ENCODE data around the gene DPP7.
"Not testable (repeated sequence)": the region's sequence is repeated elsewhere in the genome, so short reads cannot be mapped to it uniquely, and the experiment has no call there.

DPP7 gene

GRCh38 chr9:137128862-137129455 lies 14.4 kb upstream of the DPP7 start:
- no peak for FAIRE-seq

DNA sequence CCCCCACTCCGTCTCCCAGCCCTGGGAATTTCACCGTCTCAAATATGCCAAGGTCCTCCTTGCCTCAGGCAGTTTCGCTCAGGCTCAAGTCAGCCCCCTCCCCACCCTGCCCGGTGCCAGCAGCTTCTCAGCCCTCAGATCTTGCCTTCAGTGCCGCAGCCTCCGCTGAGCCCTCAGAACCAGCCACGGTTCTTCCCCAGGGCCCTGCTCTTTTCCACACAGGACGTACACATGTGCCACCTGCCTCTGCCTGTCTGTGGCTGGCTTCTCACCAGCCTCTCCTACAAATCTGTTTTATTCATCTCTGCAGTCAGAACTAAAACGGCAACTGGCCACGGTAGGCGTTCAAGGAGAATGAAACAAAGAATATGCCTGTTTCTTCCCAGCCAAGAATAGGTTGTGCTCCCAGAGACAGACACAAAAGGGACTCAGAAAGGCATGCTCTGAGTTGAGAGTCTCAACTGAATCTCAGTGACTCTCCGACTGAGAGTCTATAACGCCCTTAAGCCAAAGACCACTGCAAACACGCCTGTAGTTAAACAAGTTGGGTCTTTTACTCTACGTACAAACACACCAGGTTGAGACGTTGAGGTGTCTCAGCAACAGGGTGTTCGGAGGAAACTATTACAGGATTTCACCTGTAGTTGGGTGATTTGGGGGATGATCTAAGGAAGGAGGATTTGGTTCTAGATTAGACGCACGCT lies 13.8 kb upstream of the DPP7 start:
- no peak for FAIRE-seq

DNA sequence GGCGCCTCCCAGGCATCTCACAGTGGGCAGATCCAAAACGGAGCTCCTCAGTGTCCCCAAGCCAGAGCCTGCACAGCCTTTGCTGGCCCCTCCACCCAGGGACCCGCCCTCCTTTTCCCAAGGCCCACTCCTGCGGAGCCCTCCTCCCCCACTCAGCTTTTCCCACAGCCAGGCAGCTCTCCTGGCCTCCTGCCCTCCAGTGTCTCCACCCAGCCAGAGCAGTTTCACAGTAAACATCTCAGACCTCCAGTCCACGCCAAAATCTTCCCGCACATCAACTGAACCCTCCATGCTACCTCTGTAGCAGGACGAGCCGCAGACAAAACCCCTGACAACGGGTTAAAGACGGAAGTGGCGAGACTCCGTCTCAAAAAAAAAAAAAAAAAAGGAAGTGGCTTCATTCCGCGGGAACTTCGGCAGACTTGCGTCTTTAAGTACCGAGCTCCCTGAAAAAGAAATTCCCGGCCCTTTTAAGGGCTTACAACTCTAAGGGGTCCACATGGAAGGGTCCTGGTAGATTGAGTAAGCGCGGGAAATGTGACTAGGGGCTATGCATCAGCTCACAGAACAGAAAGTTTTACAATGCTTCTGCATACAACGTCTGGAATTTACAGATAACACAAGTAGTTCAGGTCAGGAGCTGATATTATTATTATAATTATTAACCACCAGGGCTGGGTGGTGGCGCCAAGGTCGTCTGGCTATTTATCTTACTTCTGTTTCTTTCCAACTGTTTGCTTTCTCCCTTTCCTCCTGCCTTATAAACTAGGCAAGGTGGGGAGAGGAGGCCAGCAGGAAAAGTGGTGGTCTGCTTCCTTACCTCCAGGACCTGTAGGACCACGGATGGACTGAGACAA lies 13.0 kb upstream of the DPP7 start:
- no peak for FAIRE-seq

DNA sequence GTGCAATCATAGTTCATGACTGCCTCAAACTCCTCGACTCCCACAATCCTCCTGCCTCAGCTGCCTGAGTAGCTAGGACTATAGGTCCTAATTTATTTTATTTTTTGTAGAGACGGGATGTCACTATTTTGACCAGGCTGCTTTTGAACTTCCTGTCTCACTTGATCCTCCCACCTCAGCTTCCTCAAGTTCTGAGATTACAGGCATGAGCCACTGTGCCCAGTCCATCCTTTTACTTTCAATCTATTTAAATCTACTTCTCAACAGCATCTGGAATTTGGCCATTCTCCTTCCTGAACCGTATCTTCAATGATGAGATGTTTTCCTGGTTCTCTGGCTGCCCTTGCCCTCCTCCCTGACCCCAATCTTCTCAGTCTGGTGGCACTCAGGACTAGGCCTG lies 12.3 kb upstream of the DPP7 start:
- FAIRE-seq = no peak

DNA sequence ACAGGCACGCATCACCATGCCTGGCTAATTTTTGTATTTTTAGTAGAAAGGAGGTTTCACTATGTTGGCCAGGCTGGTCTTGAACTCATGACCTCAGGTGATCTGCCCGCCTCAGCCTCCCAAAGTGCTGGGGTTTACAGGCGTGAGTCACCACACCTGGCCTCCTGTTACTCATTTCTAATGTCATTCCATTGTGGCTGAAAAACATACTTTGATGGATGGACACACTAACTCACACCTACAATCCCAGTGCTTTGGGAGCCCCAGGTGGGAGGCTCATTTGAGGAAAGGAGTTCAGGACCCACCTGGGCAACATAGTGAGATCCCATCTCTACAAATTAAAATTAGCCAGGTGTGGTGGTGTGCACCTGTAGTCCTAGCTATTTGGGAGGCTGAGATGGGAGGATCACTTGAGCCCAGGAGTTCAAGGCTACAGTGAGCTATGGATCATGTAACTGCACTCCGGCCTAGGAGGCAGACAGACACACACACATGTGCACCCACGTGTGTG lies 9.5 kb upstream of the DPP7 start:
- not testable (repeated sequence) for FAIRE-seq

DNA sequence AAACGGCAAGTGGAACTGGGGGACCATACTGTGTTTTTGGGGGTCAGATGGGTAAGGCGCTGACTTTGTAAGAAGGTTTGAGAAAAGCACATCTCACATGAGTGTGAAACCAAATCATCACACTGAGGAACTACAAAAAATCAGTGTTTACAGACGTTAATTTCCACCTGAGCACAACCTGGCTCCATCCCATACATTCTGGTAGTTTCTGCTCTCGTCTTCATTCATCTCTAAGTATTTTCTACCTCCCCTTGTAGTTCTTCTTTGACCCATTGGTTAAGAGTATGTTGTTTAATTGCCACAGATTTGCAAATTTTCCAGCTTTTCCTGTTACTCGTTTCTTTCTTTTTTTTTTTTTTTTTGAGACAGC lies 8.9 kb upstream of the DPP7 start:
- FAIRE-seq = no peak

- FAIRE-seq = not testable (repeated sequence)
Observed at GRCh38 chr9:137122796-137123467, 8.4 kb upstream of the DPP7 start.

GRCh38 chr9:137121927-137122795 lies 7.6 kb upstream of the DPP7 start:
- FAIRE-seq = not testable (repeated sequence)

GRCh38 chr9:137118092-137118603 lies 3.6 kb upstream of the DPP7 start:
- FAIRE-seq = not testable (repeated sequence)

GRCh38 chr9:137117269-137117731 lies 2.8 kb upstream of the DPP7 start:
- FAIRE-seq = no peak

DNA sequence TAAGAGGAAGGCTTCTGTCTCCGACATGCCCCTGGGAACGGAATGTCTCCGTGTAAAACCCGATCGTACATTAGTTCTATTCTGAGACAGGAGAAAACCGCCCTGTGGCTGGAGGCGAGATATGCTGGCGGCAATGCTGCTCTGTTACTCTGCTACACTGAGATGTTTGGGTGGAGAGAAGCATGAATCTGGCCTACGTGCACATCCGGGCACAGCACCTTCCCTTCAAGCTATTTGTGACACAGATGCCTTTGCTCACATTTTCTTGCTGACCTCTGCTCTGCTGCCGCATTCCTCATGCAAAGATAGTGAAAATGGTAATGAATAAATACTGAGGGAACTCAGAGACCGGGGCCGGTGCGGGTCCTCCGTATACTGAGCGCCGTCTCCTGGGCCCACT lies 2.2 kb upstream of the DPP7 start:
- FAIRE-seq = no peak

- FAIRE-seq = no peak
Observed at GRCh38 chr9:137116027-137116507, 1.5 kb upstream of the DPP7 start.

DNA sequence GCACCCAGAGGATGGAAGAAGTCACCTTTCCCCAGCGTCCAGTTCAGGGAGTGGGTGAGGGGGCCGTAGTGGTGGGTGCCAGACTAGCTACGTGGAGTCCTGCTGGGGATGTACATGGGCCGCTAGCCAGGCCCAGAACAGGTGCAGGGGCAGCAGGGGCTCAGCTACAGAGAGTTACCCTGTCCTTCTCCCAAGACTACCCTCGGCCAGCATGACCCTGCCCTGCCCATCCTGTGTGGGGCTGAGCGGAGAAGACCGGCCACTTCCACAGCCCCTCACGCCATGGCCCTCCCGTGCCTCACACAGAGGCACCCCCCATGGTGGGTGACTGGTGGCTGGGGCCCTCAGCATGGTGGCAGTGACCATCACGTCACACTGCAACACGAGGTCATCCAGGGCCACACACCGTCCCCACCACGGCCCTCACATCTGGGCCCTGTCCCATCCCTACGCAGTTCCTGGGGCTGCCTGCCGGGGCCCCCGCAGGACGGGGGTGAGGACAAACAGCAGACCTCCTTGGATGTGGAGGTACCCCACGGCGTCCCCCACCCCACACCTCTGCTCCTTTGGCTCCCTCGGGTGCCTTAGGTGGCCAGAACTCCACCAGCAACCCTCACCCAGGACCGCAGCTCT lies 977 bp upstream of the DPP7 start:
- no peak for FAIRE-seq

GRCh38 chr9:137114220-137114612 lies 317 bp downstream of the DPP7 start:
- FAIRE-seq = no peak

- no peak for FAIRE-seq
Observed at GRCh38 chr9:137113385-137114159, 961 bp downstream of the DPP7 start.

- no peak for FAIRE-seq
Observed at GRCh38 chr9:137112564-137113384, 1.8 kb downstream of the DPP7 start.

GRCh38 chr9:137111788-137112563 lies 2.6 kb downstream of the DPP7 start:
- no peak for FAIRE-seq
